Pancreas (tissue), 10 donors: ENCODE measurements around the gene CSTF2T. TPM values are rescaled to one million over a fixed set of nuclear protein-coding genes. Genes with fewer than 3 reads are reported as not detected.

ENCODE experiments used
- ATAC-seq, 4 donors: fragments of 200-7000 bp; cut with Tn5 transposase; one replicate each; pipeline versions ENCODE4 v1.8.0 to v1.9.1; 2020; ENCODE audit warnings: mild to moderate bottlenecking in 4 of 4, moderate library complexity in 4 of 4
- DNase-seq, 6 donors: peaks; one replicate each; pipeline ENCODE4 v3.0.0-alpha.2; 2020
- FAIRE-seq: peaks from 2 replicates; lab custom pipeline; 2012; peaks lifted over from hg19 to GRCh38; lab: Jason Lieb, UNC
- H3K27ac ChIP-seq, 4 donors: fragments of 200-600 bp; sonication (generic); 1 replicate in 3 of 4; 2 replicates in 1 of 4; pipeline versions ENCODE4 v1.5.0 to v1.8.0; 2020
- H3K27me3 ChIP-seq, 4 donors: fragments of 200-600 bp; one replicate each; pipeline ENCODE4 v1.8.0; 2021
- H3K36me3 ChIP-seq, 3 donors: fragments of 200-600 bp; sonication (generic) in 1 of 3; one replicate each; pipeline versions ENCODE4 v1.5.0 to v1.8.0; 2020 to 2021
- H3K4me1 ChIP-seq, 3 donors: fragments of 200-600 bp; one replicate each; pipeline ENCODE4 v1.8.0; 2021
- H3K4me3 ChIP-seq, 4 donors: fragments of 200-600 bp; sonication (generic) in 2 of 4; one replicate each; pipeline versions ENCODE4 v1.5.0 to v1.8.0; 2020 to 2021
- H3K9me3 ChIP-seq, 4 donors: fragments of 200-600 bp; one replicate each; pipeline ENCODE4 v1.8.0; 2021
- WGBS, 2 donors: extraction: QIAGEN DNeasy Blood & Tissue Kit; methylation state at CpG; one replicate each; pipeline ENCODE4 v1.1.7; 2013; 5-methylcytosine and 5-hydroxymethylcytosine counted together
- intact Hi-C, 3 donors: fragments of 100-400 bp; cut with DNase I; formaldehyde crosslinking; loops; one replicate each; pipeline versions ENCODE4 v1.11.1 to v1.14.2; 2022
- polyA plus RNA-seq, 2 donors: library from polyadenylated mRNA; stranded (reverse); fragments of 200-250 nt; gene quantifications; one replicate each; pipeline ENCODE4 v1.2.3, GENCODE V29; 2013
- total RNA-seq, 6 donors: library from RNA; stranded (reverse); fragmentation: NEBNext Ultra II Directional in 4 of 6; extraction: Animal tissue kit (Norgen Biotek cat#: 25700) in 4 of 6; gene quantifications; one replicate each; pipeline versions ENCODE4 v1.2.1 to v1.2.4, GENCODE V29; 2021 to 2023
- TF ChIP-seq, protein P1 (sequence below), 4 donors: fragments of 200-600 bp; sonication (generic) in 3 of 4; IDR thresholded peaks; one replicate each; pipeline versions ENCODE4 v1.5.0 to v1.8.0; 2021; ENCODE audit warnings: antibody characterized with exemption in 4 of 4
- donor health status: healthy with polysubstance abuse.
- donor health status: DM: no; HTN: no; CAD: no; lungs with moderate emphysema.
- donor health status: DM: no; HTN: no; CAD: no.
- donor health status: control.
- donor health status: control.
- donor health status: Bipolar disorder and iron deficiency.
- donor health status: DM: yes; HTN: yes; CAD: no.
- donor health status: DM: no; HTN: no; CAD: no.
- donor health status: DM: no; HTN: no; CAD: no.
- donor health status: DM: yes; HTN: yes; CAD: no.

CSTF2T gene
- total and polyA plus RNA-seq, 8 donors, result 4.2 to 13.2 (median 7.8) TPM

DNA sequence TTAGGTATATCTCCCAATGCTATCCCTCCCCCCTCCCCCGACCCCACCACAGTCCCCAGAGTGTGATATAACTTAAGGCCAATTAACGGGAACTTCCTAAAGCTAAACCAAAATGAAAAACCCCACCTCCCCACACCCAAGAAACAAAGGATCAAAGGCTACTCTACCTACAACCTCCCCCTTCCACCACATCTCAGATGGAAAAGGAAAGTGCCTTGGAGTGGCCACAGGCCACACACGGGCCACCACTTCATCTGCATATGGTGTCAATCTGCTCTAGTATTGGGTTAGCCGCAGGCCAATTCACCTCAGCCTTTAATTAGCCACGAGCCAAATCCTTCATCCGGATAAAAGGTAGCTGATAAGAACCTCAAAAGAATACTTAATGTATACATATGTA is 19.6 kb downstream of the CSTF2T start:
- FAIRE-seq (no peak), DNase-seq (no peak), ATAC-seq (no peak)
- H3K4me1 ChIP-seq, result no peaks in the 10 kb centered on the region
- no peaks in the 10 kb centered on the region for H3K9me3 ChIP-seq
- H3K27ac ChIP-seq, result no peak overlapping the region
- no peaks in the 10 kb centered on the region for H3K36me3 ChIP-seq
- 84 to 88% methylated on average over 6 of the region's 6 CpGs for WGBS, 2 donors
- intact Hi-C loops, result no loop called here
- H3K27me3 ChIP-seq, result no peaks in the 10 kb centered on the region
- no peak overlapping the region for H3K4me3 ChIP-seq
- TF ChIP-seq, protein P1, sequence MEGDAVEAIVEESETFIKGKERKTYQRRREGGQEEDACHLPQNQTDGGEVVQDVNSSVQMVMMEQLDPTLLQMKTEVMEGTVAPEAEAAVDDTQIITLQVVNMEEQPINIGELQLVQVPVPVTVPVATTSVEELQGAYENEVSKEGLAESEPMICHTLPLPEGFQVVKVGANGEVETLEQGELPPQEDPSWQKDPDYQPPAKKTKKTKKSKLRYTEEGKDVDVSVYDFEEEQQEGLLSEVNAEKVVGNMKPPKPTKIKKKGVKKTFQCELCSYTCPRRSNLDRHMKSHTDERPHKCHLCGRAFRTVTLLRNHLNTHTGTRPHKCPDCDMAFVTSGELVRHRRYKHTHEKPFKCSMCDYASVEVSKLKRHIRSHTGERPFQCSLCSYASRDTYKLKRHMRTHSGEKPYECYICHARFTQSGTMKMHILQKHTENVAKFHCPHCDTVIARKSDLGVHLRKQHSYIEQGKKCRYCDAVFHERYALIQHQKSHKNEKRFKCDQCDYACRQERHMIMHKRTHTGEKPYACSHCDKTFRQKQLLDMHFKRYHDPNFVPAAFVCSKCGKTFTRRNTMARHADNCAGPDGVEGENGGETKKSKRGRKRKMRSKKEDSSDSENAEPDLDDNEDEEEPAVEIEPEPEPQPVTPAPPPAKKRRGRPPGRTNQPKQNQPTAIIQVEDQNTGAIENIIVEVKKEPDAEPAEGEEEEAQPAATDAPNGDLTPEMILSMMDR (IDR thresholded peaks at IDR 0.05), result no peak

DNA sequence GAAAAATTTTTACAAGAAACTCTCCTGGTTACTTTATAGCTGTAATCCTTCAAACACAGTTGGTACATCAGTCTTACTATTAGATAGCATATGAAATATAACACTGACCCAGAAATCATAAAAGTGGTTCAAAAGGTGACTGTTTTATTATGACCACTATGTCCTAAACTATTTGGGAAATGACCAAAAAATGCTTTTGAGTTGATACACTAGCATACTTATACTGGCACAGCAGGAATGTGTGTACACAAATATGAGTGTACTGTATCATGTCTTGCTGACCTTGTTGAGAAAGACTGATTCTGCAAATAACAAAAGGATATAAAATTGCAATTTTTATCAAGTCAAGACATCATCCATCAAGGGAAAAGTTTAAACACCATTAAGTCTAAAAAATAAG is 24.3 kb downstream of the CSTF2T start:
- DNase-seq (no peak), FAIRE-seq (no peak), ATAC-seq (no peak)
- no peaks in the 10 kb centered on the region for H3K4me1 ChIP-seq
- TF ChIP-seq, protein P1 (IDR thresholded peaks at IDR 0.05), result no peak
- intact Hi-C loops, result no loop called here
- no peaks in the 10 kb centered on the region for H3K27me3 ChIP-seq
- no peak overlapping the region for H3K4me3 ChIP-seq
- no peak overlapping the region for H3K27ac ChIP-seq
- H3K9me3 ChIP-seq, result no peaks in the 10 kb centered on the region
- no peaks in the 10 kb centered on the region for H3K36me3 ChIP-seq

- intact Hi-C loops, result no loop called here
- Histone ChIP-seq H3K4me1 (no peaks in the 10 kb centered on the region), H3K27ac (no peak overlapping the region), H3K9me3 (no peaks in the 10 kb centered on the region), H3K27me3 (no peaks in the 10 kb centered on the region), H3K36me3 (no peaks in the 10 kb centered on the region), H3K4me3 (no peak overlapping the region)
- no peak for ATAC-seq
- no peak for DNase-seq
- TF ChIP-seq, protein P1 (IDR thresholded peaks at IDR 0.05), result no peak
- peak; percentile 82 for FAIRE-seq
Observed at GRCh38 chr10:51672039-51672535, 27.3 kb downstream of the CSTF2T start.

- no peak overlapping the region for H3K4me3 ChIP-seq
- no peaks in the 10 kb centered on the region for H3K4me1 ChIP-seq
- no peaks in the 10 kb centered on the region for H3K27me3 ChIP-seq
- H3K36me3 ChIP-seq, result no peaks in the 10 kb centered on the region
- no peak overlapping the region for H3K27ac ChIP-seq
- TF ChIP-seq, protein P1 (IDR thresholded peaks at IDR 0.05), result no peak
- ATAC-seq (no peak), FAIRE-seq (no peak), DNase-seq (no peak)
- no peaks in the 10 kb centered on the region for H3K9me3 ChIP-seq
- 93 to 94% methylated on average over 5 of the region's 5 CpGs for WGBS, 2 donors
- intact Hi-C loops, result no loop called here
Observed at GRCh38 chr10:51669041-51669440, 30.4 kb downstream of the CSTF2T start.

DNA sequence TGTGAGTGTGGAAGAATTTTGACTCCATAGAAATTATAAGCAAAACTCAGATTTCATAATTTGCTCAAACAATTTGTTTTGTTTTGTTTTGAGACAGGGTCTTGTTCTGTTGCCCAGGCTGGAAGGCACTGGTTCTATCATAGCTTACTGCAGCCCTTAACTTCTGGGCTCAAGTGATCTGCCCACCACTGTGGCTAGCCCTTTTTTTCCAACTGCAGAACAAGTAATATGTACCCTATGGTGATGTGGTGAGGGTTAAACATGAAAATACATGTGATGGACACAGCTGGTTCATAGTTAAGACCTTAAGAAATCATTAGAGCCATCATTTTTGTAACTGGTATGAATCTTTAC is 31.1 kb downstream of the CSTF2T start:
- no peak for DNase-seq
- Histone ChIP-seq H3K27ac (no peak overlapping the region), H3K36me3 (no peaks in the 10 kb centered on the region), H3K4me1 (no peaks in the 10 kb centered on the region), H3K9me3 (no peaks in the 10 kb centered on the region), H3K4me3 (no peak overlapping the region), H3K27me3 (no peaks in the 10 kb centered on the region)
- FAIRE-seq, result no peak
- intact Hi-C loops, result no loop called here
- TF ChIP-seq, protein P1 (IDR thresholded peaks at IDR 0.05), result no peak
- ATAC-seq, result no peak
